Ascending aorta (tissue), 2 donors: ENCODE data around the gene RANBP10. TPM values are rescaled to one million over a fixed set of nuclear protein-coding genes. Genes with fewer than 3 reads are reported as not detected.

Source experiments
- DNase-seq, 2 donors: peaks; one replicate each; pipeline ENCODE4 v3.0.0-alpha.2; 2019; ENCODE audit warnings: low spot score in 2 of 2
- H3K27ac ChIP-seq, 2 donors: fragments of 200-600 bp; sonication (generic); one replicate each; pipeline ENCODE4 v1.5.1; 2016 to 2017; ENCODE audit warnings: mild to moderate bottlenecking in 1 of 2
- H3K27me3 ChIP-seq: fragments of 200-600 bp; sonication (generic); one replicate; pipeline ENCODE4 v1.5.1; 2017
- H3K36me3 ChIP-seq, 2 donors: fragments of 200-600 bp; sonication (generic); one replicate each; pipeline ENCODE4 v1.5.1; 2016
- H3K4me1 ChIP-seq, 2 donors: fragments of 200-600 bp; sonication (generic); one replicate each; pipeline ENCODE4 v1.5.1; 2016 to 2017; ENCODE audit warnings: mild to moderate bottlenecking in 1 of 2
- H3K4me3 ChIP-seq, 2 donors: fragments of 200-600 bp; sonication (generic); one replicate each; pipeline ENCODE4 v1.5.1; 2016 to 2017; ENCODE audit warnings: mild to moderate bottlenecking in 1 of 2
- H3K9me3 ChIP-seq, 2 donors: fragments of 200-600 bp; sonication (generic); one replicate each; pipeline ENCODE4 v1.5.1; 2016
- intact Hi-C: fragments of 100-400 bp; cut with DNase I; formaldehyde crosslinking; loops from one replicate; pipeline ENCODE4 v1.15.1; 2023
- total RNA-seq: library from RNA; depleted of rRNA; stranded (reverse); fragments of >200 nt; gene quantifications from one replicate; pipeline ENCODE4 v1.1.0, GENCODE V29; 2016
- TF ChIP-seq, protein P1 (sequence below), 3 experiments: fragments of 200-600 bp in 2 of 3; fragments of 450-650 bp in 1 of 3; sonication (generic) in 2 of 3; IDR thresholded peaks; one replicate each; pipeline ENCODE4 v1.5.1; 2016 to 2019; ENCODE audit warnings: antibody characterized with exemption in 3 of 3, mild to moderate bottlenecking in 1 of 3, moderate library complexity in 1 of 3

Gene RANBP10
- total RNA-seq, 1 donor from 2014 or later = 50.0 TPM

DNA sequence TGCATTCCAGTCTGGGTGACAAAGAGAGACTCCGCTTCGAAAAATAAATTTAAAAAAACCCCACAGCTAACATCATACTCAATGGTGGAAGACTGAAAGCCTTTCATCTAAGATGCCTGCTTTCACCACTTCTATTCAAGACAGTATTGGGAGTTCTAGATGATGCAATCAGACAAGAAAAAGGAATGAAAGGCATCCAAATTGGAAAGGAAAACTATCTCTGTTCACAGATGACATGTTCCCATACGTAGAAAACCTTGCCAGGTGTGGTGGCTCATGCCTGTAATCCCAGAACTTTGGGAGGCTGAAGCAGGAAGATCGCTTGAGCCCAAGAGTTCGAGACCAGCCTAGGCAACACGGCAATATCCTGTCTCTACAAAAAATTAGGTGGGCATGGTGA, 31.1 kb downstream of the RANBP10 start:
- DNase-seq = no peak

DNA sequence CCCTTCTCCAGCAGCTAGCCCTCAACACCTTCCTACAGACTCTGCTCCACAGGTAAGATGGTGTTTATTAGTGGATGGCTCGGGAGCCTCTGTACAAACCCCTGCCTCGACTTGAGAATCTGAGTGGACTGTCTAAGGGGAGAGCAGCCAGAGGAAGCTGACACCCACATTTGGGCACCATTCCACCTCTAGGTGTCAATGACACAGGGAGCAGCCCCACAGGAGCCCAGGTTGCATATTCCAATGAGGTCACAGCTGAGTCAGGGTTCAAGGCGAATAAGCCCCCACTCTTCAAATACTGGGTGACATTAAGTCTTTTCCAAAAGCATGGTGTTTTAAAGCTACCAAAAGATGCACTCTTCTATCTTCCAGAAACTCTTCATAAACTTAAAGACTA, 31.9 kb downstream of the RANBP10 start:
- Histone ChIP-seq H3K9me3 (no peaks in the 10 kb centered on the region), H3K27me3 (no peaks in the 10 kb centered on the region), H3K4me3 (no peak overlapping the region), H3K27ac (peak overlapping the region in 1 of 2 donors; percentile 46), H3K36me3 (peaks cover 0 to 13% of the 10 kb centered on the region in 2 donors), H3K4me1 (peaks cover 3 to 12% of the 10 kb centered on the region in 2 donors)
- TF ChIP-seq, protein P1, sequence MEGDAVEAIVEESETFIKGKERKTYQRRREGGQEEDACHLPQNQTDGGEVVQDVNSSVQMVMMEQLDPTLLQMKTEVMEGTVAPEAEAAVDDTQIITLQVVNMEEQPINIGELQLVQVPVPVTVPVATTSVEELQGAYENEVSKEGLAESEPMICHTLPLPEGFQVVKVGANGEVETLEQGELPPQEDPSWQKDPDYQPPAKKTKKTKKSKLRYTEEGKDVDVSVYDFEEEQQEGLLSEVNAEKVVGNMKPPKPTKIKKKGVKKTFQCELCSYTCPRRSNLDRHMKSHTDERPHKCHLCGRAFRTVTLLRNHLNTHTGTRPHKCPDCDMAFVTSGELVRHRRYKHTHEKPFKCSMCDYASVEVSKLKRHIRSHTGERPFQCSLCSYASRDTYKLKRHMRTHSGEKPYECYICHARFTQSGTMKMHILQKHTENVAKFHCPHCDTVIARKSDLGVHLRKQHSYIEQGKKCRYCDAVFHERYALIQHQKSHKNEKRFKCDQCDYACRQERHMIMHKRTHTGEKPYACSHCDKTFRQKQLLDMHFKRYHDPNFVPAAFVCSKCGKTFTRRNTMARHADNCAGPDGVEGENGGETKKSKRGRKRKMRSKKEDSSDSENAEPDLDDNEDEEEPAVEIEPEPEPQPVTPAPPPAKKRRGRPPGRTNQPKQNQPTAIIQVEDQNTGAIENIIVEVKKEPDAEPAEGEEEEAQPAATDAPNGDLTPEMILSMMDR (IDR thresholded peaks at IDR 0.05) = no peak
- DNase-seq = no peak
- intact Hi-C loops = no loop called here

More for the DNA sequence above, 31.1 kb downstream of the RANBP10 start:
- TF ChIP-seq, protein P1 (IDR thresholded peaks at IDR 0.05) = no peak
- peaks cover 0 to 7% of the 10 kb centered on the region in 2 donors for H3K36me3 ChIP-seq
- no peak overlapping the region for H3K4me3 ChIP-seq
- intact Hi-C loops = no loop called here
- H3K4me1 ChIP-seq = peaks cover 3 to 12% of the 10 kb centered on the region in 2 donors
- H3K9me3 ChIP-seq = no peaks in the 10 kb centered on the region
- no peak overlapping the region for H3K27ac ChIP-seq
- no peaks in the 10 kb centered on the region for H3K27me3 ChIP-seq

DNA sequence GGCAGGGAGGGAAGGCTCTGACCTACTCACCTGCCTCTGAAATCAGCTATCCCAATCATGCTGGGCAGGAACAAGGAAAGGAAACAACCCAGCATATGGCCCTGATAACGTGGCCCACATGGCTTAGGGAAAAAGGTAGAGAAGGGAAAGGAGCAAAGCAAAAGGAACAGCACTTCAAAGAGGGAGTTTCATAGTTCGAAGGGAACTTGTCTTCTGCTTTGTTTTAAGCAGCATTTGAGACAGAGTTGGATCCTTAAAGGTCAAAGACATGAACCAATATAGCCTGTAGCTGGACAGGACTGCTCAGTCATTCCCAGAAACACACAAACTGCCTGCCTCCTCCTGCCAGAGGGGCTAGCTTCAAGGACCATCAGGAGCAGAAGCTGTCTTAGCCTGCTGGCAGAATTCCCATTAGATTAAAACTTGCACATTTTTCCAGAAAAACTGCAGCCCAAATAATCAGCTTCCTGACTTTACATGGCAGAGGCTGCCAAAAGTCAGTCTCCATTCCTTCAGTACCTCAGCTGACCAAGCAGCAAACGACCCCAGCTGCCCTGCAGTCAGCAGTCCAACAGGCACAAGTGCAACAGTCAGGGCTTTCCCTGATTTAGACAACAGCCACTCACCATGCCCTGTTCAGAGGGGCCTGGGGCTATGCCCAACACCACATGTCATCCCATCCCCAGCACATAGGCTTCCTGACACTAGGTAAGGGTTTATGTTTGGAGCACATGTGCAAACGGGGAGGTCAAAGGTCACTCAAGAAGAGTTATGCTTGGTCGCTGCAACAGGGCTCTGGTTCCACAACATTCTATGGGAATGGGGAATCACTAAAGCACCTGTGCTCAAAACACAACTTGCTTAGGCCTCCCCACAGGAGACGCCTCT, 32.5 kb downstream of the RANBP10 start:
- no peaks in the 10 kb centered on the region for H3K9me3 ChIP-seq
- no peak for DNase-seq
- TF ChIP-seq, protein P1 (IDR thresholded peaks at IDR 0.05) = no peak
- intact Hi-C loops = no loop called here
- H3K27me3 ChIP-seq = no peaks in the 10 kb centered on the region
- peaks cover 3 to 12% of the 10 kb centered on the region in 2 donors for H3K4me1 ChIP-seq
- H3K27ac ChIP-seq = peak overlapping the region; percentile 42 to 46
- no peak overlapping the region for H3K4me3 ChIP-seq
- H3K36me3 ChIP-seq = peaks cover 0 to 13% of the 10 kb centered on the region in 2 donors

DNA sequence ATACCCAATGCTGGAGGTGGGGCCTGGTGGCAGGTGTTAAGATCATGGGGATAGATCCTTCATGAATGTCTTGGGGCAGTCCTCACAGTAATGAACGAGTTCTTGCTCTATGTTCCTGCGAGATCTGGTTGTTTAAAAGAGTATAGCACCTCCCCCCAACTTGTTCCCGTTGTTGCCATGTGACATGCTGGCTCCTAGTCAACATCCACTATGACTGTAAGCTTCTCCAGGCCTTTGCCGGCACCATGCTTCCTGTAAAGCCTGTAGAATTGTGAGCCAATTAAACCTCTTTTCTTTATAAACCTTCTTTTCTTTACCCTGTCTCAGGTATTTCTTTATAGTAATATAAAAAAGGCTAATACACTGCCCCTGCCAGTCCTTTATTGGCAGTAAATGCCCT, 33.3 kb downstream of the RANBP10 start:
- Histone ChIP-seq H3K27ac (peak overlapping the region; percentile 42 to 46), H3K4me3 (no peak overlapping the region), H3K9me3 (no peaks in the 10 kb centered on the region), H3K36me3 (peaks cover 0 to 13% of the 10 kb centered on the region in 2 donors), H3K27me3 (no peaks in the 10 kb centered on the region), H3K4me1 (peaks cover 3 to 12% of the 10 kb centered on the region in 2 donors)
- intact Hi-C loops = no loop called here
- DNase-seq = no peak
- TF ChIP-seq, protein P1 (IDR thresholded peaks at IDR 0.05) = no peak

DNA sequence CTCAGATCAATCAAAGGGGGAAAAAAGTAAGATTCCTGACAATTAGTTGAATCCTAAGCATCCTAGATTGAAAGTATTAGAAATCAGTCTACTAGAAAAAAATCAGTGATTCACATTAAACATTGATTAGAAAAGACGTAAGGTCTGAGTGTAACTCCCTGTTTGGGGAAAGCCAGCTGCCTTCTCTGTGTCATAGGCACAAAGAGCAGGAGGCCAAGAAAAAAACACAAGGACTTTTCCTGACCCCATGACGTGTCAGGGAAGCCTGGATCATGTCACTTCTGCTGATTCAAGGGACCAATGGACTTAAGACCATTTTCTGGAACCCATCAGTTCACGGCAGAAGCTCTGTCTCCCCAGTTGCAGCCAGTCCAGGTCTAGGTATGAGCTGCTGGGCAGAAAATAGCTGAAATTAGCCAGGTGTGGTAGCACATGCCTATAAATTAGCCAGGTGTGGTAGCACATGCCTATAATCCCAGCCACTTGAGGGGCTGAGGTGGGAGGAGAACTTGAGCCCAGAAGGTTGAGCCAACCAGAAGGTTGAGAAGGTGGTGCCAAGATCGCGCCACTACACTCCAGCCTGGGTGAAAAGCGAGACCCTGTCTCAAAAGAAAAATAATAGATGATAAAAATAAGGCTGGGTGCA, 35.9 kb downstream of the RANBP10 start:
- H3K27me3 ChIP-seq = no peaks in the 10 kb centered on the region
- TF ChIP-seq, protein P1 (IDR thresholded peaks at IDR 0.05) = no peak
- H3K4me1 ChIP-seq = peaks cover 3 to 12% of the 10 kb centered on the region in 2 donors
- no peaks in the 10 kb centered on the region for H3K9me3 ChIP-seq
- H3K27ac ChIP-seq = no peak overlapping the region
- intact Hi-C loops = no loop called here
- peaks cover 0 to 13% of the 10 kb centered on the region in 2 donors for H3K36me3 ChIP-seq
- H3K4me3 ChIP-seq = no peak overlapping the region
- DNase-seq = no peak
